HG03135 (cell line): Measurements from ENCODE around the gene SLC34A2.
"Not testable (repeated sequence)": the region's sequence is repeated elsewhere in the genome, so short reads cannot be mapped to it uniquely, and the experiment has no call there.

ENCODE experiments used
- ATAC-seq: cut with Tn5 transposase; IDR thresholded peaks from one replicate; pipeline ENCODE4 v1.9.1; 2021; ENCODE audit warnings: mild to moderate bottlenecking, moderate library complexity; ENCODE audit not compliant: unreplicated experiment

The SLC34A2 gene

GRCh38 chr4:25658777-25659176, 3.1 kb downstream of the SLC34A2 start:
- ATAC-seq, result no peak

- ATAC-seq, result not testable (repeated sequence)
Observed at GRCh38 chr4:25661441-25661840, 5.8 kb downstream of the SLC34A2 start.

GRCh38 chr4:25662306-25662705, 6.7 kb downstream of the SLC34A2 start:
- no peak for ATAC-seq

DNA sequence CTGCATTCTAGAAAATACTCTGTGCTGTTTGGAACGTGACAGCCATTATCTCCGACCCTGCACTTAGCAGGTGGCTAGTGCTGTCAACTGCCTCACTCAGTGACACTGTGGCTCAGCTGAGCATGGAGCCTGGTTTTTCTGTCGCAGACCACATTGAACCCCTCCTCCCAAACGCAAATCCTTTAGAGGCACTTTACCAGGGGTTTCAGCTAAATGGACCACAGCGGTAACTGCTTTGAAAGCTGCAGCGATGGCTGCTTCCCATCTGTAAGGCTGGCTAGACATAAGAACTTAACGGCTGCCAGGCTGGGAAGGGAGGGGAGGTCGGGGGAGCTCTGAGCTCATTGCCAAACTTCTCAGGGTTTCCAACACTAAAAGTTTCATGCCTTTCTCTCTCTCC, 8.1 kb downstream of the SLC34A2 start:
- no peak for ATAC-seq

DNA sequence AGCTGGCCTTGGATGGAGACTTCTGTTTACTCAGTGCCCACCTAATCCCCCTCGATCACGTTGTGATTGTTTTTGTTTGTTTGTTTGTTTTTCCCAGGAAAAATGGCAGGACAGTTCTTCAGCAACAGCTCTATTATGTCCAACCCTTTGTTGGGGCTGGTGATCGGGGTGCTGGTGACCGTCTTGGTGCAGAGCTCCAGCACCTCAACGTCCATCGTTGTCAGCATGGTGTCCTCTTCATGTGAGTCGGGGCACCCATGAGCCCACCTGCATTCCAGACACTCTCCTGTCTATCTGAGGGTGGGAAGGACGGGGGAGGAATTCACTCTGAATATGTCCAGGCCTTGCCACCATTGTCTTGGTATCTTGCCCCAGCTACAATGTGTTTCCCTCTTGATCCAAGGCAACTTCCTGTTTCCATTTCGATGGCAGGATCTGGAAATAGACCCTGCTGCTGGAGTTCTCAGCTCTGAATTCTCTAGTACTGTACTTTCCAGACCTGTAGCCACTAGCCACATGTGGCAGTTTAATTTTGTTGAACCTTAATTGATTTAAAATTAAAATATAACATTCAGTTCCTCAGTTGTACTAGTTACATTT, 10.5 kb downstream of the SLC34A2 start:
- ATAC-seq, result no peak

DNA sequence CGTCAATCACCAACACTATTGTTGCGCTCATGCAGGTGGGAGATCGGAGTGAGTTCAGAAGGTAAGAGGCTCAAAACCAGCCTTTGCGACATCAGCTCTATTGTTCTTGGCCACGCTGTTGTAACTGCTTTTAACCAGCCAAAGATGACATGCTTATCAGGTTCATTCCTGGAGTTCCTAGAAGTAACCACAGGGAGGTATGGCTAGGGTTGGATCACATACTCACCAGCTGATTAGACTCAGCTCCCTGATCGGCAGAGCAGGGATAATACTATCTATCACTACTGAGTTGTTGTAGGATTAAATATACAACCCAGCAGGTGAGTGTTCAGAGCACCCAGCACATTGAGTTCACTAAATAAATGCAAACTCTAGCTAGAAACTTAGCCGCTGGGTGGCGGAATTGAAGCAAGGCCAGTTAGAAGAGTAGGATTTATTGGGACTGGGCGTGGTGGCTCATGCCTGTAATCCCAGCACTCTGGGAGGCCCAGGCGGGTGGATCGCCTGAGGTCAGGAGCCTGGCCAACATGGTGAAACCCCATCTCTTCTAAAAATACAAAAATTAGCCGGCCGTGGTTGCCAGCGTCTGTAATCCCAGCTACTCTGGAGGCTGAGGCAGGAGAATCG, 12.4 kb downstream of the SLC34A2 start:
- no peak for ATAC-seq

DNA sequence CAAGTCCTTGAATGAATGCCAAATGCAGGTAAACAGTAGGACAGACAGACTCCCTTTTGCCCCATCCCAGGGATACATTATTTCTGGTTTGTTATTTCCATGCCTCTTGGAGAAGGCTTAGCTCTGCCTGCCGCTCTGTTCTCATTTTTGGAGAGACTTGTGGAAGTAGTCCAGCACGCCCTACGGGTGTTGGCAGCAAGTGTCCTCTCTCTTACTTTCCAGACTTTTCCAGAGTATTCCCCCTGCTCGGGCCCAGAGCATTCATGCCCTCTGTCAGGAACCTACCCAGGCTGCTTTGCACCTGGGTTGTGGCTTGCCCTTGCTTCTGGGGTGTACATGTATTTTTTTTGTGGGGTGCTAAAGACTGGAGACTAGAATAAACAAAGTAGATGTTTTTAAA, 15.3 kb downstream of the SLC34A2 start:
- no peak for ATAC-seq

- ATAC-seq, result no peak
Observed at GRCh38 chr4:25672756-25673155, 17.1 kb downstream of the SLC34A2 start.

- no peak for ATAC-seq
Observed at GRCh38 chr4:25674386-25674785, 18.7 kb downstream of the SLC34A2 start.

- no peak for ATAC-seq
Observed at GRCh38 chr4:25676221-25676620, 20.6 kb downstream of the SLC34A2 start.

GRCh38 chr4:25677157-25677556, 21.5 kb downstream of the SLC34A2 start:
- ATAC-seq, result no peak

GRCh38 chr4:25677943-25678342, 22.3 kb downstream of the SLC34A2 start:
- no peak for ATAC-seq

DNA sequence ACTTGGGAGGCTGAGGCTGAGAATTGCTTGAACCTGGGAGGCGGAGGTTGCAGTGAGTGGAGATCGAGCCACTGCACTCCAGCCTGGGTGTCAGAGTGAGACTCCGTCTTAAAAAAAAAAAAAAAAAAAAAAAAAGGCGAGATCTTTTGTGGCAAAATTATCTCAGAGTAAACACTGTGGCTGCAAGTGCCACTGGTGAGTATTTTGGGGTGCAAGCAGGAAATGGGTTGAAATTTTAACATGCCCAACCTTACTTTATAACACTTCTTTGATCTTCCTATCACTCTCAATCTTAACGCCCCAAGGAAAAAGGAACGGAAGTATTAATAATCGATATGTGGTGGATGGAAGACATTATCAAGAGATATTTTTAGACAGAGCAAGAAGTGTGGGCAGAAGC, 32.1 kb downstream of the SLC34A2 start:
- ATAC-seq, result no peak

- no peak for ATAC-seq
Observed at GRCh38 chr4:25694466-25694865, 38.8 kb downstream of the SLC34A2 start.

DNA sequence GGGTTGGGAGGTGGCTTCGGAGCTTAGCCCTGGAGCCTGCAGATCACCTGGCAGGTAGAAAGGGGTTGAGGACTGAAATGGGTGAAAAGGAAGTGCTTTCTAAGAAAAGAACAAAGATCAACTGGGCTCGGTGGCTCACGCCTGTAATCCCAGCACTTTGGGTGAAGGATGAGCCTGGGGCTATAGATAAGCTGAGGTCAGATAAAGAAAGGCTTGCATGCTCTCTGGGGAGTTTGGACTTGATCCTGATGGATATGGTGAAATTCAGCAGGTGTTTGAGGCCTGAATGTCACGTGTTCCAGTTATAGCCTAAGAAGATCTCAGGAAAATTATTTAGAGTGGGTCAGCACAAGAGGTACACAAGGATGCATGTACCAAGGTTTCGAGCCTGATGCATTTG, 40.8 kb downstream of the SLC34A2 start:
- ATAC-seq, result no peak

DNA sequence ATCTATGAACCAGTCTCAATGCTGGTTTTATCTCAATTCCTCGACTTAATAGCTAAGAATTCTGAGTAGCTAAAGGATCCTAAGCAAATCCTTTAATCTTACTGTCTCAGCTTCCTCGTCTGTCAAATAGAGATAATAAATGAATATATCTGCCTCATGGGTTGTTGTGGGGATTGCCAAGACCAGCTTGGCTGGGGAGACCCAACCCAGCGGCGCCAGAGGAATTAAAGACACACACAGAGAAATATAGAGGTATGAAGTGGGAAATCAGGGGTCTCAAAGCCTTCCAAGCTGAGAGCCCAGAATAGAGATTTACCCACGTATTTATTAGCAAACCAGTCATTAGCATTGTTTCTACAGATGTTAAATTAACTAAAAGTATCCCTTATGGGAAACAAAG, 41.9 kb downstream of the SLC34A2 start:
- ATAC-seq, result no peak

- ATAC-seq, result no peak
Observed at GRCh38 chr4:25700661-25701060, 45.0 kb downstream of the SLC34A2 start.

DNA sequence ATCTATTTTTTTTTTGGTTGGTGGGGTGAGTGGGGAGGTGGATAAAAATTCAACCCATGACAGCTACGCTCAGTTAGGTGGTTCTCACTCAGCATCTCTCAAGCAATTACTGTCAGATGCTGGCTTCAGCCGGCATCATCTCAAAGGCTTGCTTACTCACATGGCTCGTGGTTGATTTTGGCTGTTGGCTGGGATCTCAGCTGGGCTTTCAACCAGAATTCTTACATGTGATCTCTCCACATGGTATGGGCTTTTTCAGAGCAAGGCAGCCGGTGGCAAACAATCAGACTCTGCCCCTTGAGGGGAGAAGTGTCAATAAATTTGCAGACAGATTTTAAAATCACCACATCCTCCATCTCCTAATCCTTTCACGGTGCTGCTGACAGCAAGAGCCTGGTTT, 47.2 kb downstream of the SLC34A2 start:
- no peak for ATAC-seq

DNA sequence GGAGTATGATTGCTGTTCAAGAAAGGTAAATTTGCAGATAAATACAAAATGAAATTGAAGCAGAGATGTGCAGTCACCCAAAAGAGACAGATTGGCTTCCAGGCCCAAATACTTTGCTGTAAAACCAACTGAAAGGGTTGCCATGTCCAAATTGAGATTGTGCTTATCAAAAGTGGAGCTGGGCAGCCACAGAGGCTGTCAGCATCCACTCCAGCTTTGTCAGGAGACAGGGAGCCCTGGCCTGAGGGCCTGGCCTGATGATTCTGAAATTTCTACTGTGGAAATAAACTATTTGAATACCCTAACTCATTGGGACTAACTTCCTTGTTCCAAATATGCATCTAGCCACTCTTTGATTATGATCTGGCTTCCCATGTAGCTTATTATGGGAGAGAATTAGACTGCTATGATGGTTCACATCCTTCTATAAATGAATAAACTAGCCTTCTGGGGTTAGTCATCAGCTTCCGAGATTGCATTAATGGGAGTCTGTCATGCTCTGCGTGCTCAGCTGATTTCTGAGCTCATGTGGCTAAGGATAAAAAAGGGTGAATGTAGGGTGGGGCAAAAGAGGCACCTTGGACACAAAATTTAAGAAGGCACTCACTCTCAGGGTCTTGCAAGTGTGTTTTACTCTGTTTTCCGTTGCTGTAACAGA, 48.2 kb downstream of the SLC34A2 start:
- no peak for ATAC-seq

- no peak for ATAC-seq
Observed at GRCh38 chr4:25704516-25704915, 48.9 kb downstream of the SLC34A2 start.

- no peak for ATAC-seq
Observed at GRCh38 chr4:25710637-25711036, 55.0 kb downstream of the SLC34A2 start.

- no peak for ATAC-seq
Observed at GRCh38 chr4:25712611-25713010, 57.0 kb downstream of the SLC34A2 start.

GRCh38 chr4:25713812-25714211, 58.2 kb downstream of the SLC34A2 start:
- no peak for ATAC-seq
